Kidney tubule cell (primary cell): ENCODE results near the gene LCE2D.

ENCODE experiments used
- DNase-seq: peaks from one replicate; pipeline ENCODE4 v3.0.0-alpha.2; 2018; ENCODE audit warnings: low spot score

Gene LCE2D

GRCh38 chr1:152697701-152698600 is 34.8 kb downstream of the LCE2D start, which contains the start of gene LCE2A:
LCE2A (plus strand) TSS chr1:152698345; CDS start chr1:152698902, 557 bp downstream.
- no peak for DNase-seq

- no peak for DNase-seq
These were observed 36.6 kb downstream of the LCE2D start for GRCh38 chr1:152699746-152700145.

DNA sequence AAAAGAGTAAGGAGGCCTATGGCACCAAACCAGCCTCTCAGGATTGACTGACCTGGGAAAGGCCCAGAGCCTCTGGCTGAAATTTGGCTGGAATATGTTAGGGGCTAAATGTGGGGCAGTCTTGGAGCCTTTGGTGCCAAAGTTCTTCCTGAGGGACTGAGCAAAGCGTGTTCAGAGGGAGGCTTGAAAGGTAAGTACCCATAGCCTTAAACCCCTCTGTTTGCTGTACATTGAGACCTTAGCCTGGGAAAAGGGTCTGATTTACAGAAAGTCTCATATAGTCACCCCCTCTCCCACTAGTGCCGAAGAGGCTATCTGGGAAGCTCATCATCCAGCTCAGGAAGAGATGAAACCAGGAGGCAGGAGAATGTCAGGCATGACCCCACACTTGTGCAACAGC is 44.7 kb downstream of the LCE2D start, which contains the start of gene LCE4A:
Gene LCE4A (plus strand): TSS at position 301 of the 400 bp plus-strand sequence. CDS start 916 bp downstream, outside the sequence.
- DNase-seq = no peak
